ENCODE measurements around the gene TUBG2. TPM values are rescaled to one million over a fixed set of nuclear protein-coding genes. Genes with fewer than 3 reads are reported as not detected.

Gene TUBG2
- total and polyA plus RNA-seq, 8 donors: 13.1 to 40.2 (median 31.8) TPM

- Histone ChIP-seq H3K4me3 (no peak overlapping the region), H3K36me3 (peaks cover 0 to 19% of the 10 kb centered on the region in 2 donors), H3K4me1 (no peaks in the 10 kb centered on the region), H3K27ac (no peak overlapping the region), H3K27me3 (no peaks in the 10 kb centered on the region), H3K9me3 (no peaks in the 10 kb centered on the region)
- no peak for DNase-seq
- ATAC-seq: no peak
- intact Hi-C loops (cut with DNase I): no loop called here
- TF ChIP-seq CTCF (IDR thresholded peaks at IDR 0.05): no peak
Observed at GRCh38 chr17:42690596-42690995, 31.5 kb downstream of the TUBG2 start.

GRCh38 chr17:42691021-42691545 lies 32.0 kb downstream of the TUBG2 start:
- Histone ChIP-seq H3K4me1 (no peaks in the 10 kb centered on the region), H3K27me3 (no peaks in the 10 kb centered on the region), H3K4me3 (no peak overlapping the region), H3K27ac (no peak overlapping the region), H3K36me3 (peaks cover 0 to 23% of the 10 kb centered on the region in 2 donors), H3K9me3 (no peaks in the 10 kb centered on the region)
- TF ChIP-seq CTCF (IDR thresholded peaks at IDR 0.05): no peak
- intact Hi-C loops (cut with DNase I): no loop called here
- DNase-seq (no peak), ATAC-seq (no peak)

GRCh38 chr17:42692489-42692888 lies 33.4 kb downstream of the TUBG2 start:
- Histone ChIP-seq H3K27me3 (no peaks in the 10 kb centered on the region), H3K4me3 (no peak overlapping the region), H3K9me3 (no peaks in the 10 kb centered on the region), H3K27ac (no peak overlapping the region), H3K4me1 (no peaks in the 10 kb centered on the region), H3K36me3 (peaks cover 0 to 37% of the 10 kb centered on the region in 2 donors)
- ATAC-seq (no peak), DNase-seq (no peak)
- intact Hi-C loops (cut with DNase I): no loop called here
- TF ChIP-seq CTCF (IDR thresholded peaks at IDR 0.05): no peak

GRCh38 chr17:42694524-42694923 lies 35.4 kb downstream of the TUBG2 start:
- Histone ChIP-seq H3K9me3 (no peaks in the 10 kb centered on the region), H3K4me1 (no peaks in the 10 kb centered on the region), H3K4me3 (no peak overlapping the region), H3K27ac (no peak overlapping the region), H3K36me3 (peaks cover 0 to 43% of the 10 kb centered on the region in 2 donors), H3K27me3 (no peaks in the 10 kb centered on the region)
- no peak for TF ChIP-seq CTCF (IDR thresholded peaks at IDR 0.05)
- DNase-seq: peak in 1 of 4 donors; percentile 14
- intact Hi-C loops (cut with DNase I): no loop called here
- ATAC-seq: no peak

GRCh38 chr17:42695500-42695899 lies 36.4 kb downstream of the TUBG2 start:
- Histone ChIP-seq H3K9me3 (no peaks in the 10 kb centered on the region), H3K4me1 (no peaks in the 10 kb centered on the region), H3K4me3 (no peak overlapping the region), H3K27me3 (no peaks in the 10 kb centered on the region), H3K27ac (no peak overlapping the region), H3K36me3 (peaks cover 0 to 53% of the 10 kb centered on the region in 2 donors)
- no peak for ATAC-seq
- no peak for TF ChIP-seq CTCF (IDR thresholded peaks at IDR 0.05)
- intact Hi-C loops (cut with DNase I): no loop called here
- peak in 1 of 4 donors; percentile 12 for DNase-seq

All from left lung (tissue), 10 donors.